Spinal cord (tissue), 10 donors: ENCODE measurements around the gene RPP30. TPM values are rescaled to one million over a fixed set of nuclear protein-coding genes. Genes with fewer than 3 reads are reported as not detected.
A peak's percentile ranks its signal among the peaks of the same experiment; 100 is the strongest.
"Not testable (repeated sequence)": the region's sequence is repeated elsewhere in the genome, so short reads cannot be mapped to it uniquely, and the experiment has no call there.

ENCODE experiments used
- DNase-seq, 6 donors: peaks; one replicate each; pipeline versions ENCODE4 v3.0.0 to v3.0.0-alpha.2; 2013 to 2015; ENCODE audit warnings: low spot score in 6 of 6, low read depth in 4 of 6
- H3K27ac ChIP-seq: one replicate; pipeline ENCODE4 v1.5.1; 2013; ENCODE audit warnings: low read depth, low read length, control low read depth
- H3K27me3 ChIP-seq: one replicate; pipeline ENCODE4 v1.6.1; 2013; ENCODE audit warnings: low read length; ENCODE audit not compliant: control insufficient read depth, insufficient read depth
- H3K36me3 ChIP-seq: one replicate; pipeline ENCODE4 v1.6.1; 2013; ENCODE audit warnings: low read length; ENCODE audit not compliant: control insufficient read depth, insufficient read depth
- H3K4me1 ChIP-seq: one replicate; pipeline ENCODE4 v1.6.1; 2013; ENCODE audit warnings: low read length; ENCODE audit not compliant: control insufficient read depth, insufficient read depth
- H3K4me3 ChIP-seq: one replicate; pipeline ENCODE4 v1.5.1; 2013; ENCODE audit warnings: low read depth, low read length, control low read depth
- H3K9me3 ChIP-seq: one replicate; pipeline ENCODE4 v1.6.1; 2013; ENCODE audit warnings: low read length; ENCODE audit not compliant: control insufficient read depth, insufficient read depth
- WGBS: methylation state at CpG from one replicate; pipeline ENCODE4 v1.1.5; 2013; ENCODE audit warnings: missing lambda C conversion rate; ENCODE audit not compliant: insufficient coverage; 5-methylcytosine and 5-hydroxymethylcytosine counted together
- polyA plus RNA-seq, 2 donors: library from polyadenylated mRNA; unstranded; fragments of 120-200 nt; gene quantifications; one replicate each; pipeline ENCODE4 v1.2.1, GENCODE V29; 2013; ENCODE audit not compliant: insufficient read length in 2 of 2
- total RNA-seq, 2 donors: library from RNA; depleted of rRNA in 1 of 2; stranded (reverse); fragments of 120-200 nt in 1 of 2; fragments of >200 nt in 1 of 2; gene quantifications; one replicate each; pipeline versions ENCODE4 v1.2.3 to v1.2.4, GENCODE V29; 2013 to 2014
- donor health status: healthy.

Gene RPP30
- total and polyA plus RNA-seq, 4 donors, result 48.5 to 74.6 (median 52.2) TPM

DNA sequence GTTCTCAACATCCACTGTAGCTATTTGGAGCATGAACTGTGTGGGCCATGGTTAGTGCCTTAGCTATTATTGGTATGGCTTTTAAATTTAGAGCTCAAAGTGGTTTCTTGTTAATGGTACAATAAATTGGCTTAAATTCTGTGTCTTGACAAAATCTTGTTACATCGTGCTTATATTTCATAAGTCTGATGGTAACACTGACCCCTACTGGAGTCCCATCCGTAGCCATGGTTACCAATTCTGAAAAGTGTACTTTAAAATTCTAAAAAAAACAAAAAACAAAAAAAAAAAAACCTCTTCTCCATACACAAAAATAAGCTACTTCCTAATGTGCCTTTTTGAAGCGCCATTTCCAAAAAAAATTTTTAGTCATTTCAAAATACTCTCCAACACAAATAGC lies 6.4 kb upstream of the RPP30 start:
- DNase-seq, result peak in 2 of 6 donors; percentile 34 to 67
- Histone ChIP-seq H3K27me3 (peaks cover 11% of the 10 kb centered on the region), H3K9me3 (no peaks in the 10 kb centered on the region), H3K27ac (no peak overlapping the region), H3K4me3 (no peak overlapping the region), H3K4me1 (no peaks in the 10 kb centered on the region), H3K36me3 (no peaks in the 10 kb centered on the region)
- WGBS, result 64% methylated on average over 2 of the region's 3 CpGs

DNA sequence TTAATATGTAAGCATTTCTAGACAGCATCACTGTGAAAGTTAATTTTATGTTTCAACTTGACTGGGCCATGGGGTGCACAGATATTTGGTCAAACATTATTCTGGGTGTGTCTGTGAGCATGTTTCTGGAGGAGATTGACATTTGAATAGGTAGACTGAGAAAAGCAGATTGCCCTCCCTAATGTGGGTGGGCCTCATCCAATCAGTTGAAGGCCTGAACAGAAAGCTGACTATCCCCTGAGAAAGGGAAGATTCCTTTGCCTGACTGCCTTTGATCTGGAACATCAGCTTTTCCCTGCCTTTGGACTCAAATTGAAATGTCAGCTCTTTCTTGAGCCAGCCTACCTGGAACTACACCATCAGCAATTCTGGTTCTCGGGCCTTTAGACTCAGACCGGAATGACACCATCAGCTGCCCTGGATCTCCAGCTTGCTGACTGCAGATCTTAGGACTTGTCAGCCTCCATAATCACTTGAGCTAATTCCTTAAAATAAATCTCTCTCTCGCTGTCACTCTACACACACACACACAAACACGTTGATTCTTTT lies 5.7 kb upstream of the RPP30 start:
- Histone ChIP-seq H3K4me1 (no peaks in the 10 kb centered on the region), H3K4me3 (no peak overlapping the region), H3K36me3 (no peaks in the 10 kb centered on the region), H3K27me3 (peaks cover 6% of the 10 kb centered on the region), H3K9me3 (no peaks in the 10 kb centered on the region), H3K27ac (no peak overlapping the region)
- 90% methylated on average over 4 of the region's 4 CpGs for WGBS
- DNase-seq, result no peak

DNA sequence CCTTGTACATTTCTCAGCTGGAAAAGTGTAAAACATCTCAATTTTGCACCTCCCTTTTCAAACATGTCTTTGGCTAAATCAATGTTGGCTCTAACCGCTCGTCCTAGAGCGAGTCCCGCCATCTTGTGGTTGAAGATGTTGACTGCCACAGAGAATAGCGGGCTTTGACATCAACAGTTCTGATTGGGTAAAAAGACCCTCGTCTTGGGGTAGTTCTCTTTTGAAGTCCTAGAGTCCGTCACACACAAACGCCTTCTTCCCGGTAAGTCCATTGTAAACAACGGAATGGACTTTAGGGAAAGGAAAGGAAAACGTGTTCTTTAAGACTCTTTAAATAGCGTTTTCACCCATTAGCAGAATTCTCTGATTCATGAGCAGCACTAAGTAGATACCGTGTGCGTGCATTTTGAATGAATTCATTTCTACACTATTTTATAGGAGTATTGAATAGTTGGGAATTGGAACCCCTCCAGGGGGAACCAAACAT lies 452 bp upstream of the RPP30 start:
- DNase-seq, result peak; percentile 63 to 97 (median 86)
- 2% methylated on average over 5 of the region's 14 CpGs for WGBS
- H3K27ac ChIP-seq, result peak overlapping the region; percentile 17
- no peaks in the 10 kb centered on the region for H3K36me3 ChIP-seq
- no peaks in the 10 kb centered on the region for H3K9me3 ChIP-seq
- H3K27me3 ChIP-seq, result peaks cover 4% of the 10 kb centered on the region
- H3K4me3 ChIP-seq, result peak overlapping the region; percentile 90
- no peaks in the 10 kb centered on the region for H3K4me1 ChIP-seq

DNA sequence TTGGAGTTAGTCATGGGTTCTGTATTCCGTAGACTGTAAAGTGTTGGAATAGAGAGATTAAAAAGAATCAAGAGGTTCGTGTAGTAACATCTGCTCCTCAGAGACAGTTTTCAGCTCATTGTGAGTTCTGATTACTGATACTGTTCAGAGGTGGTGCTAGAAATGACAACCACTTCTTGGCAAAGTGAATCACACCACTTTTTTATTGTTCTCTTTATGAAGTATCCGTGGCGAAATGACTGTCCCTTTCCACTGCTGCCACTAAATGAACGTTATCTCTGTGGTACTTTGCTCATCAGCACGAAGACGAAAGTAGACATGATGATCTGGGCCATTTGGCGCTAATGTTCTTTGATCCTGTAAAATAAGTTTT lies 860 bp downstream of the RPP30 start:
- Histone ChIP-seq H3K27me3 (peaks cover 4% of the 10 kb centered on the region), H3K27ac (no peak overlapping the region), H3K36me3 (peaks cover 7% of the 10 kb centered on the region), H3K4me1 (no peaks in the 10 kb centered on the region), H3K4me3 (peak overlapping the region; percentile 90), H3K9me3 (no peaks in the 10 kb centered on the region)
- 23% methylated on average over 6 of the region's 8 CpGs for WGBS
- DNase-seq, result no peak

DNA sequence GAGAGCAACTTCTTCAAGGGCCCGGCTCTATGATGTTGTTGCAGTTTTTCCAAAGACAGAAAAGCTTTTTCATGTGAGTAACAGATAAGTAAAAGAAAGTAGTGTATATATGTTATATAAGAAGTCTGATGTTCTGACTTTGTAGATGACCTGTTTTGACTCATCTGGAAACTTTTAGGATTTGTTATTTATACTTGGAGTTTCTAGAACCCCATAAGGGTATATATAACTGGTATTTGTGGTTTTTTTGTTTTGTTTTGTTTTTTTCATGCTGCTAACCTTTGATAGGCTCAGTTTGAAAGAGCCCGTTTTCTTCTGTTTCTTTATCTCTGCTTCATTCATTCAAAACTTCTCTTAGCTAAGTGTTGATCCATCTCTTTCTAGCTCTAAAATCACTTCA lies 7.3 kb downstream of the RPP30 start:
- Histone ChIP-seq H3K27ac (no peak overlapping the region), H3K27me3 (no peaks in the 10 kb centered on the region), H3K36me3 (peaks cover 17% of the 10 kb centered on the region), H3K4me3 (no peak overlapping the region), H3K9me3 (no peaks in the 10 kb centered on the region), H3K4me1 (no peaks in the 10 kb centered on the region)
- no peak for DNase-seq
- WGBS, result no CpG with 5 or more reads among the region's 2 CpGs

DNA sequence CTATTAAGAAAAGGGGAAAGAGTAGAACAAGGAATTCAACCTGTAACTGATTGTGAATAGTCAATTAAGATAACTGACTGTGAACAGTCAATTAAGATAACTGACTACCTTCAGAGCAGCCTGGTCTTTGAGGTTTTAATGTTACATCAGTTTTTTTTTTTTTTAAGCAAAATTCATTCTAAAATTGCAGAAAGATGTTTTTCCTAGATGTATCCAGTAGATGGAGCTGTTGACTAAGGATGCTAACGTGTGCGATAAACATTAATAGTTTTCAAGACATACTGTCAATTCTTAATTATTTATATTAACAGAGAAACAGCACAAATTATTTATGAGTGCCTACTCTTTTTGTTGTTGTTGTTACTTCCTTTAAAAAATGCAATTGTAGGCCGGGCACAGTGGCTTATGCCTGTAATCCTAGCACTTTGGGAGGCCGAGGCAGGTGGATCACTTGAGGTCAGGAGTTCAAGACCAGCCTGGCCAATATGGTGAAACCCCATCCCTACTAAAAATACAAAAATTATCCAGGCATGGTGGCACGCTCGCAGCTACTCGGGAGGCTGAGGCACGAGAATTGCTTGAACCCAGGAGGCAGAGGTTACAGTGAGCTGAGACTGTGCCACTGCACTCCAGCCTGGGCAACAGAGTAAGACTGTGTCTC lies 8.4 kb downstream of the RPP30 start:
- DNase-seq, result peak in 2 of 6 donors; percentile 62 to 79
- WGBS, result 93% methylated on average over 5 of the region's 8 CpGs
- H3K27ac ChIP-seq, H3K27me3 ChIP-seq, H3K4me3 ChIP-seq, H3K9me3 ChIP-seq, H3K4me1 ChIP-seq: not testable (repeated sequence)
- peaks cover 17% of the 10 kb centered on the region for H3K36me3 ChIP-seq

DNA sequence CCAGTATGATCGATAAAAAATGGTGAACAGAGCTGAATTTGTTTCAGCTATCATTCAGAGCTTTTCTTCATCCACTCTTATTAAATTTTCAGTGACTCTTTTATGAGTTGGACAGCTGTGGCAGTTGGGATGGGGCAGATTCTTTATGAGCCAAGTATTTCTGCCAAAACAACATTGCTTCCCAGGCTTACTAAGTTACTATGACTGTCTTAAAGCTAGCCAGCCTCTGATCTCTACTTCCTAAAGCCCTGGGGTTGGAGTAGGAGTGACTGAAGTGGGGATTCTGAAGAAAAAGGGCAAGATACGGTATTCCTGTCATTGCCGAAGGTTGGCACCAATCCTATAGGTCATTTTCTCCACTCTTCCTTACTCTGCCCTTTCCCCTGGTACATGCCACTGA lies 12.7 kb downstream of the RPP30 start:
- Histone ChIP-seq H3K27me3 (no peaks in the 10 kb centered on the region), H3K36me3 (peaks cover 18% of the 10 kb centered on the region), H3K9me3 (no peaks in the 10 kb centered on the region), H3K27ac (no peak overlapping the region), H3K4me3 (no peak overlapping the region), H3K4me1 (no peaks in the 10 kb centered on the region)
- DNase-seq, result peak in 2 of 6 donors; percentile 11 to 55
- no CpG with 5 or more reads among the region's 3 CpGs for WGBS

DNA sequence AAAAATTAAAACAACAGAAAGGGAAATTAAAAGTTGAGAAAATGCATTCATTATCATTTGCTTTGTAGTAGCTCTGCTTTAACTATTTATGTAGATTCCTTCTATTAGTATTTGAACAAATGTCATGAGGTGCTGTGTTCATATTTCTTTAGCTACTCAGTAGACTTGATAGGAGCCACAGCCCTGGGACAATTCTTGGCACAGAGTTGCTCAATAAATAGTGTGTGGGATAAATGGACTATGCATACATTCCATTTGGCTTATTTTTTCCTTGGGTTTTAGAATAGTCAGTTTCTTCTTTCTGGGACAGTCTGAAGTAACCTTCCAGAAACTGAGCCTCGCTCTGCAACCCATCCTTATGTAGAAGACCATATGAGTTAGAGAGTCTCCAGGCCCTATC lies 13.4 kb downstream of the RPP30 start:
- Histone ChIP-seq H3K27ac (no peak overlapping the region), H3K9me3 (no peaks in the 10 kb centered on the region), H3K36me3 (peaks cover 18% of the 10 kb centered on the region), H3K4me3 (no peak overlapping the region), H3K27me3 (no peaks in the 10 kb centered on the region), H3K4me1 (no peaks in the 10 kb centered on the region)
- no peak for DNase-seq
- no CpG with 5 or more reads among the region's 1 CpG for WGBS

DNA sequence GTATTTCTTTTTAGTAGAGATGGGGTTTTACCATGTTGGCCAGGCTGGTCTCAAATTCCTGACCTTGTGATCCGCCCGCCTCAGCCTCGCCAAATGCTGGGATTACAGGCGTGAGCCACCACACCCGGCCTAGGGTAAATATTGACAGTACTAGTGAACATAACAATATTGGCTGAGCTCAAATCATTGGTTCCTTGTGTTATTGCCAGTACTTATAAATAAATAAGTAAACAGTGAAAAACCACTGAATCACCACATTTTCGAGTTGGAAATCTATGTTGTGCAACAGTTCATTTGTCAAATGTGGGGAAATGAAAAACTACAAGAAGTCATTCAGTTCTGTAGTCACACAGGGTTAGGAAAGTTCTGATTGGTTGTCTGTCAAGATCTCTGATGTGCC lies 15.8 kb downstream of the RPP30 start:
- Histone ChIP-seq H3K27ac (no peak overlapping the region), H3K4me1 (no peaks in the 10 kb centered on the region), H3K9me3 (no peaks in the 10 kb centered on the region), H3K36me3 (peaks cover 13% of the 10 kb centered on the region), H3K4me3 (no peak overlapping the region), H3K27me3 (no peaks in the 10 kb centered on the region)
- DNase-seq, result no peak
- WGBS, result no CpG with 5 or more reads among the region's 6 CpGs

DNA sequence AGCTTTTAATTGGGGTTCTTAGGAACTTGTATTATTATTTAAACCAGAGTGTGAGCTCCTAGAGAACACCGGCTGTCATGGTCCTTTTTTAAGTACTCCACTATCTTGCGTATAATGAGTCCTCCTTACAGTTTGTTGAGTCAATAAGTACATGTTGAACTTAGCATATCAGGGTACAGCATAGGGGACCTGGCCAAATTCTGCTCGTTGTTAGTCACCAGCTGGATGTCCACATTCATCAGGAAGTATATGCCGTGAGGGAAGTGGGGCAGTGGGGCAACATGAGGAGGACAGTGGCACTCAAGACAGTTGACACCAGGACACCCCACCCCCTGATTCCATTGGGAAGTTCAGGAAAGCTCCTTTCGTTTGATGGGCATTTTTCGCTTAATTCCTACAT lies 16.6 kb downstream of the RPP30 start:
- no peak for DNase-seq
- Histone ChIP-seq H3K4me1 (no peaks in the 10 kb centered on the region), H3K4me3 (no peak overlapping the region), H3K36me3 (peaks cover 12% of the 10 kb centered on the region), H3K27me3 (no peaks in the 10 kb centered on the region), H3K9me3 (no peaks in the 10 kb centered on the region), H3K27ac (no peak overlapping the region)
- 100% methylated on average over 1 of the region's 6 CpGs for WGBS
